HUDEP-2 (cell line): Measurements from ENCODE around the gene MST1.
A peak's percentile ranks its signal among the peaks of the same experiment; 100 is the strongest.

ENCODE experiments used
- DNase-seq, 76 experiments: peaks; one replicate each; lab custom pipeline; 2025; ENCODE audit not compliant: unreplicated experiment in 76 of 76; lab: John Stamatoyannopoulos, UW

Gene MST1

DNA sequence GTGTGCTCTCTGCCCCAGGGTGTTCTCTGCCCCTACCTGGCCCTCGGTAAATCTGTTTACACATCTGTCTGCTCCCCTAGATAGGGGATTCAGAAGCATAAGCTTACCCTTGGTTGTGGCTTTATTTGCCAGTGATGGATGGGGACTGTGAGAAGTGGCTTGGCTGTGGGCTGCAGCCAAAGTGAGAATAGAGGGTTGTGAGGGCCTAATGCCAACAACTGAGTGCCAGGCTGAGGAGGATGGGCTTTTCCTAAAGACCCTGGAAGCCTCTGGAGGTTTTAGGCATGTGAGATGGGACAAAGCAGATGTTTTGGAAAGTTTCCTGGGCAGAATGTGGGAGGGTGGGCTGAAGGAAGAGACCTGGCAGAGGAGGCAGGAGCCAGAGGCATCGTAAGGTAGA is 30.6 kb downstream of the MST1 start:
- no peak for DNase-seq

DNA sequence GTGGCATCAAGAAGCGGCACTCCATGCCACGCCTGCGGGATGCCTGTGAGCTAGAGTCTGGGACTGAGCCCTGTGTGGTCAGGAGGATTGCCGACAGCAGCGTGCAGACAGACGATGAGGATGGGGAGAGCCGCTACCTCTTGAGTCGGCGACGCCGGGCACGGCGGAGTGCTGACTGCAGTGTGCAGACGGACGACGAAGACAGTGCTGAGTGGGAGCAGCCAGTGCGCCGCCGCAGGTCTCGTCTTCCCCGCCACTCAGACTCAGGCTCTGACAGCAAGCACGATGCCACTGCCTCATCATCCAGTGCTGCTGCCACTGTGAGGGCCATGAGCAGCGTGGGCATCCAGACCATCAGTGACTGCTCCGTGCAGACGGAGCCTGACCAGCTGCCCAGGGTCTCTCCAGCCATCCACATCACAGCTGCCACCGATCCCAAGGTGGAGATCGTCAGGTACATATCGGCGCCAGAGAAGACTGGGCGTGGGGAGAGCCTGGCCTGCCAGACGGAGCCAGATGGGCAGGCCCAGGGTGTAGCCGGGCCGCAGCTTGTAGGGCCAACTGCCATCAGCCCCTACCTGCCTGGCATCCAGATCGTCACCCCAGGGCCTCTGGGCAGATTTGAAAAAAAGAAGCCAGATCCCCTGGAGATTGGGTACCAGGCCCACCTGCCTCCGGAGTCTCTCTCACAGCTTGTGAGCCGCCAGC is 31.9 kb downstream of the MST1 start:
- no peak for DNase-seq

DNA sequence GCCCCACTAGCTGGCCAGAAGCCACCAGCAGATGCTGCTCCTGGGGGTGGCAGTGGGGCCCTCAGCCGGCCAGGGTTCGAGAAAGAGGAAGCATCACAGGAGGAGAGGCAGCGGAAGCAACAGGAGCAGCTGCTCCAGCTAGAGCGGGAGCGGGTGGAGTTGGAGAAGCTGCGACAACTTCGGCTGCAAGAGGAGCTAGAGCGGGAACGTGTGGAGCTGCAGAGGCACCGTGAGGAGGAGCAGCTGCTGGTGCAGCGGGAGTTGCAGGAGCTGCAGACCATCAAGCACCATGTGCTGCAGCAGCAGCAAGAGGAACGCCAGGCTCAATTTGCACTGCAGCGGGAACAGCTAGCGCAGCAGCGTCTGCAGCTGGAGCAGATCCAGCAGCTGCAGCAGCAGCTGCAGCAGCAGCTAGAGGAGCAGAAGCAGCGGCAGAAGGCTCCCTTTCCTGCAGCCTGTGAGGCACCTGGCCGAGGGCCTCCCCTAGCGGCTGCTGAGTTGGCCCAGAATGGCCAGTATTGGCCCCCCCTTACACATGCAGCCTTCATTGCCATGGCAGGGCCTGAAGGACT is 32.6 kb downstream of the MST1 start:
- peak in 2 of 76 experiments; percentile 15 to 30 for DNase-seq

DNA sequence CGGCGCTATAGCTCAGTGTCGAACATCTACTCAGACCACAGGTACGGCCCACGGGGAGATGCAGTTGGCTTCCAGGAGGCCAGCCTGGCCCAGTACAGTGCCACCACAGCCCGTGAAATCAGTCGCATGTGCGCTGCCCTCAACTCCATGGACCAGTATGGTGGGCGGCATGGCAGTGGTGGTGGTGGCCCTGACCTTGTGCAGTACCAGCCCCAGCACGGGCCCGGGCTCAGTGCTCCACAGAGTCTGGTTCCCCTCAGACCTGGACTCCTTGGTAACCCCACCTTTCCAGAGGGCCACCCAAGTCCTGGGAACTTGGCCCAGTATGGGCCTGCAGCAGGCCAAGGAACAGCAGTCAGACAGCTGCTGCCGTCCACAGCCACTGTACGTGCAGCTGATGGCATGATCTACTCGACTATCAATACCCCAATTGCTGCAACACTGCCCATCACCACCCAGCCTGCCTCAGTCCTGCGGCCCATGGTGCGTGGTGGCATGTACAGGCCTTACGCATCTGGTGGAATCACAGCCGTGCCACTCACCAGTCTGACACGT is 33.5 kb downstream of the MST1 start:
- no peak for DNase-seq

DNA sequence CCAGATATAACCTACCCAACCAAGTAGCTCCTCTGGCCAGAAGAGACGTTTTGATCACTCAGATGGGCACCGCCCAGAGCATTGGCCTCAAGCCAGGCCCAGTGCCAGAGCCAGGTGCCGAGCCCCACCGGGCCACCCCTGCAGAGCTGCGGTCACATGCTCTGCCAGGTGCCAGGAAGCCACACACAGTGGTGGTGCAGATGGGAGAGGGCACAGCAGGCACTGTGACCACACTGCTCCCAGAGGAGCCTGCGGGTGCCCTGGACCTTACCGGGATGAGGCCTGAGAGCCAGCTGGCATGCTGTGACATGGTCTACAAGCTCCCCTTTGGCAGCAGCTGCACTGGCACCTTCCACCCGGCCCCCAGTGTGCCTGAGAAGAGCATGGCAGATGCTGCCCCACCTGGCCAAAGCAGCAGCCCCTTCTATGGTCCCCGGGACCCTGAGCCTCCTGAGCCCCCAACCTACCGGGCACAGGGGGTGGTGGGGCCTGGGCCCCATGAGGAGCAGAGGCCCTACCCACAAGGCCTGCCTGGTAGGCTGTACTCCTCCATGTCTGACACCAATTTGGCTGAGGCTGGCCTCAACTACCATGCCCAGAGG is 34.2 kb downstream of the MST1 start:
- peak in 1 of 76 experiments; percentile 11 for DNase-seq

DNA sequence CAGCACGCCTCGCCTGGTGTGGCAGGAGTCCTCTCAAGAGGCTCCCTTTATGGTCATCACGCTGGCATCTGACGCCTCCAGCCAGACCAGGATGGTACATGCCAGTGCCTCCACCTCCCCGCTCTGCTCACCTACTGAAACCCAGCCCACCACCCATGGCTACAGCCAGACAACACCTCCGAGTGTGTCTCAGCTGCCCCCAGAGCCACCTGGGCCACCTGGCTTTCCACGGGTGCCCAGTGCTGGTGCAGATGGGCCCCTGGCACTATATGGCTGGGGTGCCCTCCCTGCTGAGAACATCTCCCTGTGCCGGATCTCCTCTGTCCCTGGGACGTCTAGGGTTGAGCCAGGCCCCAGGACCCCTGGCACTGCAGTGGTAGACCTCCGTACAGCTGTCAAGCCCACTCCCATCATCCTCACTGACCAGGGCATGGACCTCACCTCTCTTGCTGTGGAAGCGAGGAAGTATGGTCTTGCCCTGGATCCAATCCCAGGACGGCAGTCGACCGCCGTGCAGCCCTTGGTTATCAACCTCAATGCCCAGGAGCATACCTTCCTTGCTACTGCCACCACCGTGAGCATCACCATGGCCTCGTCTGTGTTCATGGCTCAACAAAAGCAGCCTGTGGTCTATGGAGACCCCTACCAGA is 35.0 kb downstream of the MST1 start:
- no peak for DNase-seq

DNA sequence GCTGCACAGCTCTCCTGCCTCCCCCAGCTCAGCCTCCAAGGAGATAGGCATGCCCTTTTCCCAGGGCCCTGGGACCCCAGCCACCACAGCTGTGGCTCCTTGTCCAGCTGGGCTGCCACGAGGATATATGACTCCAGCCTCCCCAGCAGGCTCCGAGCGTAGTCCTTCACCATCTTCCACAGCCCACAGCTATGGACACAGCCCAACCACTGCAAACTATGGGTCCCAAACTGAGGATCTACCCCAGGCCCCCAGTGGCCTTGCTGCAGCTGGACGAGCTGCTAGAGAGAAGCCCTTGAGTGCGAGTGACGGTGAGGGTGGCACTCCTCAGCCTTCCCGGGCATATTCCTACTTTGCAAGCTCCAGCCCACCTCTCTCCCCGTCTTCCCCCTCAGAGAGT is 35.7 kb downstream of the MST1 start:
- DNase-seq: no peak

DNA sequence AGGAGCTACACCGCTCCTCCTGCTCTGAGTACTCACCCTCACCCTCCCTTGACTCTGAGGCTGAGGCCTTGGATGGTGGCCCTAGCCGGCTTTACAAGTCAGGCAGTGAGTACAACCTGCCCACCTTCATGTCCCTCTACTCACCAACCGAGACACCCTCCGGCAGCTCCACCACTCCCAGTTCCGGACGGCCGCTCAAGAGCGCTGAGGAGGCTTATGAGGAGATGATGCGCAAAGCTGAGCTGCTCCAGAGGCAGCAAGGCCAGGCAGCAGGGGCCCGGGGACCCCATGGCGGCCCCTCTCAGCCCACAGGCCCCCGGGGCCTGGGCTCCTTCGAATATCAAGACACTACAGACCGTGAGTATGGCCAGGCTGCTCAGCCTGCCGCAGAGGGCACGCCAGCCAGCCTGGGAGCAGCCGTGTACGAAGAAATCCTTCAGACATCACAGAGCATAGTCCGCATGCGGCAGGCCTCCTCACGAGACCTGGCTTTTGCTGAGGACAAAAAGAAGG is 36.3 kb downstream of the MST1 start:
- DNase-seq: no peak

DNA sequence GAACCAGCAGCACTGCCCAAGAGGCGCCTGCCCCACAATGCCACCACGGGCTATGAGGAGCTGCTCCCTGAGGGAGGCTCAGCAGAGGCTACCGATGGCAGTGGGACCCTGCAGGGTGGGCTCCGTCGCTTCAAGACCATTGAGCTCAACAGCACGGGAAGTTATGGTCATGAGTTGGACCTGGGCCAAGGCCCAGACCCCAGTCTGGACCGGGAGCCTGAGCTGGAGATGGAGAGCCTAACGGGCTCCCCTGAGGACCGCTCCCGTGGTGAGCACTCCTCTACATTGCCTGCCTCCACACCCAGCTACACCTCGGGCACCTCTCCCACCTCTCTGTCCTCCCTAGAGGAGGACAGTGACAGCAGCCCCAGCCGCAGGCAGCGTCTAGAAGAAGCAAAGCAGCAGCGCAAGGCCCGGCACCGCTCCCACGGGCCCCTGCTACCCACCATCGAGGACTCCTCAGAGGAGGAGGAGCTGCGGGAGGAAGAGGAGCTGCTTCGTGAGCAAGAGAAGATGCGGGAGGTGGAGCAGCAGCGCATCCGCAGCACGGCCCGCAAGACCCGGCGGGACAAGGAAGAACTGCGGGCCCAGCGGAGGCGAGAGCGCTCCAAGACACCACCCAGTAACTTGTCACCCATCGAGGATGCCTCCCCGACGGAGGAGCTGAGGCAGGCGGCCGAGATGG is 36.9 kb downstream of the MST1 start:
- DNase-seq: no peak

DNA sequence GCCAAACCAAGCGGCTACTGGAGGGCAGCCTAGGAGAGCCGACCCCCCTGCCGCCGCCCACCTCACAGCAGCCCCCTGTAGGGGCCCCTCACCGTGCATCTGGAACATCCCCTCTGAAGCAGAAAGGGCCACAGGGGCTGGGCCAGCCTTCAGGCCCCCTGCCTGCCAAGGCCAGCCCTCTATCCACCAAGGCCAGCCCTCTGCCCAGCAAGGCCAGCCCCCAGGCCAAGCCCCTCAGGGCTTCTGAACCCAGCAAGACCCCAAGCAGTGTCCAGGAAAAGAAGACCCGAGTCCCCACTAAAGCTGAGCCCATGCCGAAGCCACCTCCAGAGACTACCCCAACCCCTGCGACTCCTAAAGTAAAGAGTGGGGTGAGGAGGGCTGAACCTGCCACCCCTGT is 38.6 kb downstream of the MST1 start:
- no peak for DNase-seq

DNA sequence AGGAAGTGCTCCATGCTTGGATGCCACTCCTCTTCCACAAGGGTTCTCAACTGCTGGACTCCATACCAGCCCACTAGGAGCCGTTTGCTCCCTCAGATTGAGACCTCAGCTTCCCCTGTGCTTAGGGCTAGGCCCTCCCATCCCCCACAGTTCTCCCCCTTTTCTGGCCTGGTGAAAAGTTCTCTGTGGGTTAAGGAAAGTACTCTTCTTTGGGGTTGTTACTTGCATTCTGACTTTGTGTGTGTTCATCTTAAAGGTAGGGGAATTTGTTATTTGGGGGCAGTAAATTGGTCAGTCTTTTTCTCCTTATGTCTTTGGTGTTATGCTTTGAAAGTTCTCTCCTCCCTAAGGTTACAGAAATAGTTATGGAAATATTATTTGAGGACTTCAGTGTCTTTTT is 39.1 kb downstream of the MST1 start:
- no peak for DNase-seq

DNA sequence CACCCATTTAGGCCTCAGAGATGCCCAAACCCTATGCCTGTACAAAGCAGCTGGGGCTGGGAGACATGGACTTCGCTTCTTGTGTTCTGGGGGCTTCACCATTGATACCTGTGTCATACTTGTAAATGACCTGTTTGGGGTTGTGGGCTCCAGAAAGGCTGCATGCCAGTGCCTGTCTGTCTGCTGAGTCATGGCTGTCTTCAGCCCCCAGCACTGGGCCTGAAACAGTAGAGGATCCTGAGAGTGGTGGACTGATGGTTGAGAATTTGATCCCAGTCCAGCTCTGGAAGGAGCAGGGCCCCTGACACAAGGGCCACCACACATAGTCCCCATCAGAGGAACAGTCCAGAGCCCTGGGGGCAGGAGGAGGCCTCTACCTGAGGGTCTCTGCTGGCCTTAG is 39.7 kb downstream of the MST1 start:
- DNase-seq: no peak

DNA sequence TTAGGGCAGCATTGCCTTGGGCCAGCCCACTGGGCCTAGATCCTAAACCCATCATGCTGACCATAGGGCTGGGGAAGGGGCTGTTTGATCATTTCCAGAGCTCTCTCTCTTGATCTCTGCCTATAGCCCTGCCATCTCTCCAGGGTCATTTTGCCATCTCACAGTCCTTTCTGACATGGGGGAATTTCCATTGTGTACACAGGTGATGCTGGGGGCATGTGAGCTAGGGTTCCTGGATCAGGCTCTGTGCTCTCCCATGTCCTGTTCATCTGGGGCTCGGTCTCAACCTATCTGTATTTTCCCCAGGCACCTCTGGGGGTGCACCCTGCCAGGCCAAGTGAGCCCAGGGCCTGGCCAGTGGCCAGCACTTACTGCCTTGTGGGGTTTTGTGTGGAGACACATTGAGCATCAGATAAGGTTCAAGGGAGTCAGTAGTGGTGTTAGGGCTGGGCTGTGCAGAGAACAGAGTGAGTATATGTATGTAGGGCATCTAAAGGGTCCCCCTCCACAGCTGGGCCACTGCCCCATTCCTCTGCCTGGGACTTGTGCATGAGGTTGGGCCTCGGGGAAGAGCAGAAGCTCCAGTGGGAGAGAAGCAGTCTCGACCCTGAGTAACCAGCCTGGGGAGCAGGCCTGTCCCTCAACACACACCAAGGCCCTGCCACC is 40.8 kb downstream of the MST1 start:
- peak in 71 of 76 experiments; percentile 17 to 76 (median 51) for DNase-seq

DNA sequence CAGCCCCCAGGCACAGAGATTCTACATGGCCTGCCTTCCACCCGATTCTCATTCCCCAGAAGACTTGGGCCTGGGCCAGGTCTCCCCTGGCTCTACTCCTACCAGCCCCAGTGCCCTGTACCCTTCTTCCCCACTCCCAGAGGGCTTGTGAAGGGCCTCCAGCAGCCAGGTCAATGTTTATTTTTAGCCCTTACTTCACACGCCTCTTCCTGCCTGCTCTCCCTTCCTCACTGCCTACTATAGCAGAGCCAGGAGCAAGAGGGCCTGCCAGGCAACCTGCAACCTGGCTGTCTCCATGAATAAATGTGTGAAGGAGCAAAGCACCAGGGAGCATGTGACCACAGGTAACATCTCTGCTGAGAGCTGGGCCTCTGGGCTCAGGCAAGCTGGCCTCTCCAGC is 41.5 kb downstream of the MST1 start:
- no peak for DNase-seq

DNA sequence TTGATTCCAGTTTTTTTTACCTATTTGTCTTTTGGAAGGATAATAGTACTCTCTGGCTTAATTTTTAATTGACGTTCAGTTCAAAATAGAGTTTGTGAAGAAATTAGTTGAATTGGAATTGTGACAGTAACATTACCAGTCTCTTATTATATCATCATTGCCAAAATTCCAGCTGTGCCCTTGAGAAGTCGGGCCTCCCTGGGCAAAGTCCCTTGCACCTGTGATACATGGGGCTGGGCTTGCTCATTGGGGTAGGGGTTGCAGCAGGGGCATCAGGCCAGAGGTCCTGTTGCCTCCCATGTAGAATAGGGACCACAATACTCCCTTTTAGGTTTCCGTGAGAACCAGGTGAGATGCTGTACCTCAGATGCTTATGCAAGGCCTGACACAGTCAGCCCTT is 43.0 kb downstream of the MST1 start:
- DNase-seq: no peak

DNA sequence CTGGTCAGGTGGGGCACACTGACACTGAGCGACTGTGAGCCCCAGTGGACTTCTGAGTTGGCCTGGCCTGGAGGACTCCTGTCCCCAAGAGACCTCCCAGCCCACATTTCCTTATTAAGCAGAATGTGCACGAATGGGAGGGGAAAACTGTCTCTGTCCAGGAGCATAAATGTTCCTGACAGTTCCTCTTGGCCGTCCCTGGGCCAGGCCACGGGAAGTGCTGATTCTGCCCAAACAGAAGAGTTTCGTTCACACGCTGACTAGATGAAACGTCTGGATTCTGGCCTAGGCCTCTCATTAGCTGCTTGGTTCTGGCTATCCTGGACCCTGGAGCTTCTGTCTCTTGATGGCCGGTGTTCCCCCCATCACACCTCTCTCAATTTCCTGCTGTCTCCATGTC is 44.6 kb downstream of the MST1 start:
- DNase-seq: no peak

DNA sequence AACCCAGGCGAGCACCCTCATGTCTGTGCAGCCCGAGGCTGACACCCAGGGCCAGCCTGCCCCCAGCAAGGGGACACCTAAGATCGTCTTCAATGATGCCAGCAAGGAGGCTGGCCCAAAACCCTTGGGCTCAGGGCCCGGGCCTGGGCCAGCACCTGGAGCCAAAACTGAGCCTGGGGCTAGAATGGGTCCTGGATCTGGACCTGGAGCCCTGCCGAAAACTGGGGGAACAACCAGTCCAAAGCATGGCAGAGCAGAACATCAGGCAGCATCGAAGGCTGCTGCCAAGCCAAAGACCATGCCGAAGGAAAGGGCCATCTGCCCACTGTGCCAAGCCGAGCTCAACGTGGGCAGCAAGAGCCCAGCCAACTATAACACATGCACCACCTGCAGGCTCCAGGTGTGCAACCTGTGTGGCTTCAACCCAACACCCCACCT is 46.5 kb downstream of the MST1 start:
- no peak for DNase-seq

DNA sequence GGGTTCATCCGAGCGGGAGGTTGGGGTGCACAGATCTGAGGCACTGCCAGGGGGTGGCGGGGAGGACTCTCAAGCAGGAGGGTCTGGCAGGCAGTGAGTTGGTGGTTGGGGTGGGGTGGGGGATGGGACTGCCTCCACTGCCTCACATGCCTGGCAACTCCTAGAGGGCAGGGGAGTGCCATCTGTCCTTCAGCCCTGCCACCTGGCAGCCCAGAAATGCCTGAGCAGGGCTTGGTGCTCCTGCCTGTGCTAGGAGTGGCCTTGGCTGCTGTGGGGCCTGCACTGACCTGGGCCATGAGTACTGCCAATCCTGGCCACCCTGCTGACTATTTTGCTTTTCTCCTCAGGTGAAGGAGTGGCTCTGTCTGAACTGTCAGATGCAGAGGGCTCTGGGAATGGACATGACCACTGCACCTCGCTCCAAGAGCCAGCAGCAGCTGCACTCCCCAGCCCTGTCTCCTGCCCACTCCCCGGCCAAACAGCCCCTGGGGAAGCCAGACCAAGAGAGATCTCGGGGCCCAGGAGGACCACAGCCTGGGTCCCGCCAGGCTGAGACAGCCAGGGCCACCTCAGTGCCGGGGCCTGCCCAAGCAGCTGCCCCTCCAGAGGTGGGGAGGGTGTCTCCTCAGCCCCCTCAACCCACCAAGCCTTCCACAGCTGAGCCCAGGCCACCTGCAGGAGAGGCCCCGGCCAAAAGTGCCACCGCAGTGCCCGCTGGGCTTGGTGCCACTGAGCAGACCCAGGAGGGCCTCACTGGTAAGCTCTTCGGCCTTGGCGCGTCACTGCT is 47.2 kb downstream of the MST1 start:
- no peak for DNase-seq

DNA sequence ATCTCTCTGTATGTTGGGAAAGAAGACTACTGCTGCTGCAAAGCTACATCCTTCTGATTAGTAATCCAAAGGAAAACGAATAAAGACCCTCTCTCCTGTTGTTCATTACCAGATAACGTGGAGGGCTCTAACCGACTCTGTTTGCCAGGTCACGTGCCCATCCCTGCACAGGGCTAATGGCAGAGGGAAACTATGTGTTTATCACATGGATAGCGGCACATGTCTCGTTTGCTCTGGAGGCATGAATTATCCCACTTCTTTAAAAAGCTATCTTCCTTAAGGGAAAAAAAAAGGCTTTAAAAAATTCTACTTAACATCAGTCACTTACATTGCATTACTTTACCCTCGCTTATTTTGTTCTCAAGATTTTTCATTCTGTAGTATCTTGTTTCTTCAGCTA is 48.0 kb downstream of the MST1 start:
- no peak for DNase-seq
